Right atrium auricular region (tissue), 2 donors: ENCODE data around the gene INSRR. TPM values are rescaled to one million over a fixed set of nuclear protein-coding genes. Genes with fewer than 3 reads are reported as not detected.

Experiments
- DNase-seq: peaks from one replicate; pipeline ENCODE4 v3.0.0-alpha.2; 2019; ENCODE audit warnings: low spot score
- H3K27ac ChIP-seq, 2 donors: fragments of 200-600 bp; sonication (generic); 1 replicate in 1 of 2; 2 replicates in 1 of 2; pipeline ENCODE4 v1.5.1; 2016 to 2019
- H3K27me3 ChIP-seq, 2 donors: fragments of 200-600 bp; sonication (generic); one replicate each; pipeline versions ENCODE4 v1.5.1 to v1.6.0; 2017 to 2019
- H3K36me3 ChIP-seq: fragments of 200-600 bp; sonication (generic); one replicate; pipeline ENCODE4 v1.5.1; 2016
- H3K4me1 ChIP-seq, 2 donors: fragments of 200-600 bp; sonication (generic); one replicate each; pipeline versions ENCODE4 v1.5.1 to v1.6.0; 2017 to 2019
- H3K4me3 ChIP-seq, 2 donors: fragments of 200-600 bp; sonication (generic); 1 replicate in 1 of 2; 2 replicates in 1 of 2; pipeline ENCODE4 v1.5.1; 2017 to 2019; ENCODE audit warnings: mild to moderate bottlenecking in 1 of 2, moderate library complexity in 1 of 2
- H3K9me3 ChIP-seq, 2 donors: fragments of 200-600 bp; sonication (generic); one replicate each; pipeline ENCODE4 v1.5.1; 2019
- total RNA-seq, 2 donors: library from RNA; depleted of rRNA; stranded (reverse); fragments of >200 nt; gene quantifications; one replicate each; pipeline ENCODE4 v1.1.0, GENCODE V29; 2016
- TF ChIP-seq, protein P1 (sequence below), 2 donors: fragments of 200-600 bp; sonication (generic); IDR thresholded peaks; one replicate each; pipeline ENCODE4 v1.5.1; 2019; ENCODE audit warnings: antibody characterized with exemption in 2 of 2

Gene INSRR
- total RNA-seq, 2 donors from 2014 or later, result not detected

DNA sequence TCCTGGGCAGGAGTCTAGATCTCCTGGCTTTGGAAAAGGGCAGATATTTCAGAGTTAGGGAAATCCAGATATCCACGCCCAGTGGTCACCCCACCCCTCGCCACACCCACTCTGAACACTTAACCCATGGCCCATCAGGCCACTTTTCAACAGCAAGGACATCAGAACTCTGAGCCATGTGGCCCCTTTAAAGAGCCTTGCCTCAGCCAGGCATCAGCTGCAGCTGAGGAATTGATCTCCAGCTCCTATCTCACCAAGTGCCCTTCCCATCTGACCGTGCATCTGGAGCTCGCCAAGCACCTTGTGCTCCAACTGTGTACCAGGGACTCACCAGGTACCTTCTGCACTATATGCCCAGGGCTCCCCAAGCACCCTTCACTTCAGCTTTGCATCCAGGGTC, 22.0 kb downstream of the INSRR start:
- TF ChIP-seq, protein P1, sequence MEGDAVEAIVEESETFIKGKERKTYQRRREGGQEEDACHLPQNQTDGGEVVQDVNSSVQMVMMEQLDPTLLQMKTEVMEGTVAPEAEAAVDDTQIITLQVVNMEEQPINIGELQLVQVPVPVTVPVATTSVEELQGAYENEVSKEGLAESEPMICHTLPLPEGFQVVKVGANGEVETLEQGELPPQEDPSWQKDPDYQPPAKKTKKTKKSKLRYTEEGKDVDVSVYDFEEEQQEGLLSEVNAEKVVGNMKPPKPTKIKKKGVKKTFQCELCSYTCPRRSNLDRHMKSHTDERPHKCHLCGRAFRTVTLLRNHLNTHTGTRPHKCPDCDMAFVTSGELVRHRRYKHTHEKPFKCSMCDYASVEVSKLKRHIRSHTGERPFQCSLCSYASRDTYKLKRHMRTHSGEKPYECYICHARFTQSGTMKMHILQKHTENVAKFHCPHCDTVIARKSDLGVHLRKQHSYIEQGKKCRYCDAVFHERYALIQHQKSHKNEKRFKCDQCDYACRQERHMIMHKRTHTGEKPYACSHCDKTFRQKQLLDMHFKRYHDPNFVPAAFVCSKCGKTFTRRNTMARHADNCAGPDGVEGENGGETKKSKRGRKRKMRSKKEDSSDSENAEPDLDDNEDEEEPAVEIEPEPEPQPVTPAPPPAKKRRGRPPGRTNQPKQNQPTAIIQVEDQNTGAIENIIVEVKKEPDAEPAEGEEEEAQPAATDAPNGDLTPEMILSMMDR (IDR thresholded peaks at IDR 0.05), result no peak
- no peak overlapping the region for H3K4me3 ChIP-seq
- H3K4me1 ChIP-seq, result peaks cover 0 to 4% of the 10 kb centered on the region in 2 donors
- no peaks in the 10 kb centered on the region for H3K9me3 ChIP-seq
- no peak overlapping the region for H3K27ac ChIP-seq
- no peak for DNase-seq
- no peaks in the 10 kb centered on the region for H3K36me3 ChIP-seq
- H3K27me3 ChIP-seq, result peaks cover 0 to 5% of the 10 kb centered on the region in 2 donors

DNA sequence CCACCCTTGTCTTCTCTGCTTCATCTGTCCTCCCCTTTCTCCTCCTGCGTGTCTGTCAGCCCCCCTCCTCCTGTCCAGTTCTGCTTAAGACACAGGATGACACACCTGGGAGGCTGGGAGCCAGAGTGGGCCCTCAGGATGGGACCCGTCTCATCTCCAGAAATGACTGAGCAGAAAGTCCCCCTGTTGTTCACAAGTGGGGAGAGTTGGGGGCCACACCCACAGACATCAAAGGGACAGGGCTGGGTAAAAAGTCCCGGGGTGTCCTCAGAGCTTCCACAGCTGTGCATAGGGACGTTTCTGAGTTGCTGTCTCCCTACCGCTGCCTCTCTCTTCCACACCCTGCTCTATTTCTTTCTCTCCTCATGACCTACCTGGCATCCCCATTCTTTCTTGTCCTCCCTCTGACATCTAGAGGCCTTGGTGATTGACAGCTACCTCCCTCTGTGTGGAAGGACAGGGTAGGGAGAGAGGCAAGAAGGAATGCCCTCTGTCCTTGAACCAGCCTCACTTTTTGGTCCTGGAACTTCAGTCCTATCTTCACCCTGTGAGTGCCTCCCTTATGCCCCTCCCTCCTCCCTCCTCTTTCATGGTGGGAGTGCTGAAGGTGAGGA, 22.8 kb downstream of the INSRR start:
- Histone ChIP-seq H3K36me3 (no peaks in the 10 kb centered on the region), H3K27ac (no peak overlapping the region), H3K9me3 (no peaks in the 10 kb centered on the region), H3K27me3 (peaks cover 0 to 5% of the 10 kb centered on the region in 2 donors), H3K4me1 (peaks cover 0 to 4% of the 10 kb centered on the region in 2 donors), H3K4me3 (no peak overlapping the region)
- DNase-seq, result no peak
- TF ChIP-seq, protein P1 (IDR thresholded peaks at IDR 0.05), result no peak

DNA sequence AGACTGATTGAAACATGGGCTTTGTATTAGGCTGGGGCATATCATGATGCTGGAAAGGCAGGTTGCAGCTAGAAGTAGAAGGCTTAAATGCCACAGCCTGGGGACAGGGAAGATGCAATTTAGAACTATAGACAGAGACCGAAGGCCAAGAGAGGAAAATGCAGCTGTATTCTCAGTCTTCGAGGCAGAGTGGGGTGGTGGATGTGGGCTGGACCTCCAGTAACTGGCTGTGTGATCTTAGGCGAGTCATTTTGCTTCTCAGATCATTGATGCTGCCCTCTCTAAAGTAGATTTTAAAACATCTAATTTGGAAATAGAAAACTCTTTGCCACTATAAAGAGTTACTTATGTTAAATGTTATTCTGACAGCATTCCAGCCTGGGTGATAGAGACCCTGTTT, 24.6 kb downstream of the INSRR start:
- TF ChIP-seq, protein P1 (IDR thresholded peaks at IDR 0.05), result no peak
- H3K9me3 ChIP-seq, result no peaks in the 10 kb centered on the region
- no peak overlapping the region for H3K27ac ChIP-seq
- H3K36me3 ChIP-seq, result no peaks in the 10 kb centered on the region
- no peak for DNase-seq
- H3K27me3 ChIP-seq, result no peaks in the 10 kb centered on the region
- H3K4me3 ChIP-seq, result no peak overlapping the region
- peaks cover 0 to 4% of the 10 kb centered on the region in 2 donors for H3K4me1 ChIP-seq

DNA sequence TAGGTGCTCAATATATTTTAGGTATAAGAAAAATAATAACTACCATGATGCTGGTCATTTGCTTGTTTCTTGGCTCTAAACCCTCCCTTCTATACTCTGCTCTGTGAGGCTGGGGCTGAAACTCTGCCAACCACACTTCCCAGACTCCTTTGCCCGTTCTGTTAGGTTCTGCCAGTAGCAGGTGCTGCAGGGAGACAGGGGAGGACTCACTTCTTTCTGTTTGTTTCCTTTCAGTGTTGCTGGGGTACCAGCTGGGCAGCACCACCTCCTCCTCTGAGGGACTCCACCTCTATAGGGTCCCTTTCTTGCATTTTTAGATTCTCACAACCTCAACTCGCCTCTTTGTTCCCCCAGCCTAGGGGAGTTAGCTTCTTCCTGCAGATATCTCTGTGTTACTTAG, 25.3 kb downstream of the INSRR start:
- Histone ChIP-seq H3K27ac (no peak overlapping the region), H3K4me3 (no peak overlapping the region), H3K27me3 (no peaks in the 10 kb centered on the region), H3K9me3 (no peaks in the 10 kb centered on the region), H3K36me3 (no peaks in the 10 kb centered on the region), H3K4me1 (no peaks in the 10 kb centered on the region)
- DNase-seq, result no peak
- TF ChIP-seq, protein P1 (IDR thresholded peaks at IDR 0.05), result no peak

DNA sequence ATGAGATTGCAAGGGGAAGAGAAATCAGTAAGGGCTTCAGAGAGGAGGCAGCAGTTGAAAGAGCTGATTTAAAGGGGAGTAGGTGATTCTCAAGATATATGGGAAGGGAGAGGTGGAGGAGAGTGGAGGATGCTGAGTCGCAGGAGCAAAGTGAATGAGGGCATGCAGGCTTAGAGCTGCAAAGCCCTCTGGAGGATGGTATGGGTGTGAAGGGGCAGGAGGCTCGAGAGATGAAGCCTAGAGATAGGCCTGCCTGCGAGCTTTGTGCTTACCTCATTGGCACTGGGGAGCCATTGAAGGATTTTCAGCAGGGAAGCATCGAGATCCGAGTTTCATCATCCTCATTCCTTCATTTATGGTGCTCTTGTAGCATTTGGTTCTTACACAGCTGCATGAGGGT, 26.5 kb downstream of the INSRR start:
- no peaks in the 10 kb centered on the region for H3K4me1 ChIP-seq
- no peaks in the 10 kb centered on the region for H3K9me3 ChIP-seq
- H3K4me3 ChIP-seq, result no peak overlapping the region
- H3K36me3 ChIP-seq, result no peaks in the 10 kb centered on the region
- TF ChIP-seq, protein P1 (IDR thresholded peaks at IDR 0.05), result no peak
- H3K27me3 ChIP-seq, result no peaks in the 10 kb centered on the region
- DNase-seq, result no peak
- no peak overlapping the region for H3K27ac ChIP-seq
